AG09309 (cell line): ENCODE results near the gene NAA11.
"Not testable (repeated sequence)": the region's sequence is repeated elsewhere in the genome, so short reads cannot be mapped to it uniquely, and the experiment has no call there.

Source experiments
- DNase-seq: peaks from one replicate; pipeline ENCODE4 v3.0.0-alpha.2; 2010; ENCODE audit warnings: low read depth
- H3K4me3 ChIP-seq: 2 replicates; pipeline ENCODE4 v1.5.1; 2011; ENCODE audit warnings: mild to moderate bottlenecking, low read depth, low read length, moderate library complexity; ENCODE audit not compliant: control insufficient read depth
- TF ChIP-seq, protein P1 (sequence below): IDR thresholded peaks from 2 replicates; pipeline ENCODE4 v1.5.1; 2011; ENCODE audit warnings: mild to moderate bottlenecking, low read depth, low read length, inconsistent platforms; ENCODE audit not compliant: insufficient read depth, control insufficient read depth; ENCODE audit errors: missing control alignments

NAA11 gene

DNA sequence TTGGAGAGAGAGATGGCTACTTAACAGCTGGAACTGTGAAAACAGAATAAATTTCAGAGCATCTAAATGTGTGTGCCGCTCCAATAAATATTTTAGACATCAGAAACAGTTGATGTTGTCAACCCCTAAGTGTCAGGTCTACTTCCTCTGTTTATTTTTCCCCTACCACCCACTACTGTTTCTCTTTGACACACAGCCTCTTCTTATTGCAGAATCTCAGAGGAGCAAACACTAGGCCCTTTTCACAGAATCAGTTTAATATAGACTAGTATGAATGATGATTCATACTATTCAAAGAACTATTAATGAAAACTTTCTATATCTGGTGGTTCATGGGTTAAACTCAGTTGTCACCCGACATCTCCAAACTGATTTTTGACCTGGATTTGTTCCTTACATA is 33.9 kb downstream of the NAA11 start:
- DNase-seq: no peak
- no peak overlapping the region for H3K4me3 ChIP-seq
- TF ChIP-seq, protein P1, sequence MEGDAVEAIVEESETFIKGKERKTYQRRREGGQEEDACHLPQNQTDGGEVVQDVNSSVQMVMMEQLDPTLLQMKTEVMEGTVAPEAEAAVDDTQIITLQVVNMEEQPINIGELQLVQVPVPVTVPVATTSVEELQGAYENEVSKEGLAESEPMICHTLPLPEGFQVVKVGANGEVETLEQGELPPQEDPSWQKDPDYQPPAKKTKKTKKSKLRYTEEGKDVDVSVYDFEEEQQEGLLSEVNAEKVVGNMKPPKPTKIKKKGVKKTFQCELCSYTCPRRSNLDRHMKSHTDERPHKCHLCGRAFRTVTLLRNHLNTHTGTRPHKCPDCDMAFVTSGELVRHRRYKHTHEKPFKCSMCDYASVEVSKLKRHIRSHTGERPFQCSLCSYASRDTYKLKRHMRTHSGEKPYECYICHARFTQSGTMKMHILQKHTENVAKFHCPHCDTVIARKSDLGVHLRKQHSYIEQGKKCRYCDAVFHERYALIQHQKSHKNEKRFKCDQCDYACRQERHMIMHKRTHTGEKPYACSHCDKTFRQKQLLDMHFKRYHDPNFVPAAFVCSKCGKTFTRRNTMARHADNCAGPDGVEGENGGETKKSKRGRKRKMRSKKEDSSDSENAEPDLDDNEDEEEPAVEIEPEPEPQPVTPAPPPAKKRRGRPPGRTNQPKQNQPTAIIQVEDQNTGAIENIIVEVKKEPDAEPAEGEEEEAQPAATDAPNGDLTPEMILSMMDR: no peak

DNA sequence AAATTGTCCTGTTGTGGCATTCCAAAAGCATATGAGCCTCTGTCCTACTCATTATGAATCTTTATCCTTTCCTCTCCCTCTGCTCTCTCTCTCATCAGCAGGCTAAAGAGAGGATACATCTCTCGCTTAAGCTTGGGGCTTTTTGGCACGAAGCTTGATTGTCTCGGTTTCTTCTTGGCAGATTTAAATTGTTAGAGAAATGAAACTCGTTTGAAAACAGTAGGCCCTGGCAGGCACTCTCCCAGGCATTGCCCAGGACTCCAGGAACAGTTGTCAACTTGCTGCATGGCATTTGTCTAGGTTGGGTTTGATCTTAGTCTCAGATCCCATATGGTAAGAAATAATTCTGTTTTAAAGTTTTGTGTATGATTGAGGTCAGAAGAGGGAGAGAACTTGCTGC is 35.5 kb downstream of the NAA11 start:
- no peak overlapping the region for H3K4me3 ChIP-seq
- TF ChIP-seq, protein P1: no peak
- no peak for DNase-seq

DNA sequence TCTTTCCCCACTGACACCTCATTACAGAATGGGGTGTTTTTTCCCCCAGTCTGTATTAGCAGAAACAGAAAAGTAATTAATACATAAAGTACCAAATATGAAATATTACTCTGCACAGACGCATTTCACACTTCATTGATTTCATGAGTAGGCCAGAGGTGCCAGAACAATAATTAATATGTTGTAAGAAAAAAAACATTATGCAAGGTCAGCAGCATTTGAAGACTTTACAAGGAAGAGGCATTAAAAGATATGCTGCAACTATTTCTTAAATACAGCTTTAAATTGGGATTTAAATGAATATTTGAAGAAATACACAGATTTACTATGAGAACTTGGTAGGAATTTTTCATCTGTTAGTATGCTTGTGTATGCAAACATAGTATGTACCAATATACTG is 37.7 kb downstream of the NAA11 start:
- DNase-seq: no peak
- TF ChIP-seq, protein P1: no peak
- H3K4me3 ChIP-seq: no peak overlapping the region

DNA sequence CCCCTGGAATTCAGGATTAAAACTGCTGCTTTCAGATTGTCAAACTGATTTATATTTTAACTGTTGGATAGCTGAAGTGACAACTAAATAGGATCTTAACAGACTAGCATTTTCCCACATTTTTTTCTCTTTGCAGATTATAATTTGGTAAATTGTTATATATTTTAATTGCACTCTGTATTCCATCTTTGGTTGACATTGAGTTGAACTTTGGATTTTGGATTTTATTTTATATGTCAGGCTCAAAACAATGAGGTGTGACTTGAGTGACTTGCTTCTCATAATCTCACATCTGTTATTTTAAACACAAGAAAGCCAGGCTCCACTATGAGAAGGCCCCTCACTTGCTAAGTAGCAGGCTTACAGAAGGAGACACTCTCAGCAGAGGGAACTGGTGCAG is 38.1 kb downstream of the NAA11 start:
- TF ChIP-seq, protein P1: no peak
- no peak for DNase-seq
- no peak overlapping the region for H3K4me3 ChIP-seq

DNA sequence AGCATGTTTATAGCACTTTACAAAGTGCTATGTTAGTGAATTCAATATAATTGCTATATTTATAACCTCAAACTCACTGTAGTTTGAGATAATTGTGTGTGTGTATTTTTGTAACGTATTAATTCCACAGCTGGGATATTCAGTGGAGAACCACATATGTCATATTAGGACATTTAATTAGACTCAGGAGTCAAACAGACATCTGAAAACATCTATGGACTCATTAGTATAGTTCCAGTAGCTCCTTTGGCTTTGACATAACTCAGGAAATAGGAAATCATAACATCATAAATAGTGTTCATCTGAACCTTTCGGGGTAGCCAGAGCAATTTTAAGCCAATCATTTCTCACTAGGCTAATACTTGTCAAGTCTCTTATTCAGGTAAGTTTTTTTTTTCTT is 38.8 kb downstream of the NAA11 start:
- TF ChIP-seq, protein P1: no peak
- no peak for DNase-seq
- H3K4me3 ChIP-seq: no peak overlapping the region

DNA sequence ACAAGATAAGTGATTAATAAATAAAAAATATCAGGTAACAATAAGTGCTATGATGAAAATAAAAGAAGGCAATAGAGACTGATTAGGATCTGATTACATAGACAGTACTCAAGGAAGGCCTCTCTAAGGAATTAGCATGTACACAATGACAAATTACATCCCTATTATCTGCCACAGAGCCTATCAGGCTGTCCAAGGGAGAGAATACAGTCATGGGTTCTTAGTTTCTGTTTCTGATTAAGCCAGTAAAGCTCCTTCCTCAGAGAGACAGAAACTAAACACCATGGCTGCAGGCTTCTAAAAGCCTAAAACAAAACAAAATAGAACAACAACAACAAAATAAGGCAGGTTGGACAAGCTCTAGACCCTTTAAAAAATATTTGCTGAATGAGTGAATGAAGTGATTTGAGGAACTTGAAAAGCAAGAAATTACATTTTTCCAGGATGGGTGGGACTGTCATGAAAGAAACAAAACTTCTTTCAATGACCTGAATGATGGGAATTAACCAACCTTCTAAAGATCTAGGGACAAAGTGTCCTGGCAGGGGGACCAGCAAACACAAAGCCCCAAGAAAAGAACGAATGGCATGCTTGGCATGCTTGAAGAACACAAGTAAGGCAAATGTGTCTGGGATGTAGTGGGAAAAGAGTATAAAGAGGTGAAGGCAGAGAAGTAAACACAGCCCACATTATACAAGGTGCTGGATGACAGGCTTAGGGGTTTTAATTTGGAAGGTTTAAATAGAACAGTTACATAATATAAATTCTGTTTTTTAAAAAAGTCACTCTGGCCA is 44.1 kb downstream of the NAA11 start:
- DNase-seq: no peak
- TF ChIP-seq, protein P1: no peak
- no peak overlapping the region for H3K4me3 ChIP-seq

DNA sequence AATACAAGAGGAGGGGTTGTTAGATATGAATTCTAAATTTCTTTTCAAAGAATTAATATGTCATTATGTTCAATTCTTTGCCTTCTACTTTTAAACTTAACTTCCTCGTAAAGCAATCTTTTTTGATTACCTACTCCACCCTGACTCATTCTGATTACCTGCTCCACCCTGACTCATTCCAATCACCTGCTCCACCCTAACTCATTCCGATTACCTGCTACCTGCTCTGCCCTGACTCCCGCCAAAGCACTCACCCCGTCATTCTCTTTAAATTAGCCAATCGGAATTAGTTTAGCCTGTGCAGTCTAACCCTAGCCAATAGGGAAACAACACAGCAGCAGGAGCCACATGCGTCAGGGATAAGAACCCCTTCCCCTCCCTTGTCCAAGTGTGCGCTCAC is 48.4 kb downstream of the NAA11 start:
- not testable (repeated sequence) for H3K4me3 ChIP-seq, DNase-seq
